T follicular helper cell (primary cell): Measurements from ENCODE around the gene YIF1B.

Experiments used
- DNase-seq: peaks from one replicate; pipeline ENCODE4 v3.0.0-alpha.2; 2020; ENCODE audit warnings: low read depth

The YIF1B gene

DNA sequence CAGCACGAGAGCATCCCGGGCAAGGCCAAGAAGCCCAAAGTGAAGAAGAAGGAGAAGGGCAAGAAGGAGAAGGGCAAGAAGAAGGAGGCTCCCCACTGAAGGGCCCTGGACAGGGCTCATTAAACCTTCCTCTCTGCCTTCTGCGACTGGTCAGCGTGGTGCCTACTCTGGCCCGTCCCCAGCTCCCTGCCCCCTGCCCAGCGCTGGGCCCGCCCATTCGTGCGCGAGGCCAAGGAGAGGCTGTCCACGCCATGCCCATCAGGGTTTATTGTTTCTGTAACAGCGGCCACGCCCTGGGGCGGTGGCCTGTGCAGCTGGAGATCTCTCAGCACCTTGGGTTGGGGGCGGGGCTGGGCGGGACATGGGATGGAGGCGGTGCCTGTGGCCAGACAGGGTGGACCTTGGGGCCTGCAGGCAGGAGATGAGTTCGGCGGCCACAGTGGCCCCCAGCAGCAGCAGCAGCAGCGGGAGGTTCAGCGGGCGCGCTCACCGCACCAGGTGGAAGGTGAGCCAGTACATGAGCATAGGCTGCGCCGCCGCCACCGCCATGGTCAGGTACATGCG, 10.8 kb downstream of the YIF1B start:
- no peak for DNase-seq

DNA sequence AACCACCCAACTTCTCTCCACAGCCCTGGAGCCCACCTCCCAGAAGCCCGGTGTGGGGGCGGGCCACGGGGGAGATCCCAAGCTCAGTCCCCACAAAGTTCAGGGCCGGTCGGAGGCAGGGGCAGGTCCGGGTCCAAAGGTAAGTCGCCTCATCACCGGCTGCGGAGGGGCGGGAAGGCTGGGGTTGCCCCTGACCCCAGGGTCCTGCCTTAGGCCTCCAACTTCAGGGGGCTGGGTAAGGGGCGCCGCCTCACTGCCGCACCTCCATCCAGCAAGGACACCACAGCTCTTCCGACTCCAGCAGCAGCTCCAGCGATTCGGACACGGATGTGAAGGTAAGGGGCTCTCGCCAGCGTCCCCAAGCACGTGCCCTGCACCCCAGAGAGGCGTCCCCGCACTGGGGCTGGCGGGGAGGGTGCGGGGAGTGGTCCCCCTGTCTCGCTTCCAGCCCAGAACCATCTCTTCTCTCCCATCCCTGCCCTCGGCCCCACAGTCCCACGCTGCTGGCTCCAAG, 11.3 kb downstream of the YIF1B start:
- no peak for DNase-seq

DNA sequence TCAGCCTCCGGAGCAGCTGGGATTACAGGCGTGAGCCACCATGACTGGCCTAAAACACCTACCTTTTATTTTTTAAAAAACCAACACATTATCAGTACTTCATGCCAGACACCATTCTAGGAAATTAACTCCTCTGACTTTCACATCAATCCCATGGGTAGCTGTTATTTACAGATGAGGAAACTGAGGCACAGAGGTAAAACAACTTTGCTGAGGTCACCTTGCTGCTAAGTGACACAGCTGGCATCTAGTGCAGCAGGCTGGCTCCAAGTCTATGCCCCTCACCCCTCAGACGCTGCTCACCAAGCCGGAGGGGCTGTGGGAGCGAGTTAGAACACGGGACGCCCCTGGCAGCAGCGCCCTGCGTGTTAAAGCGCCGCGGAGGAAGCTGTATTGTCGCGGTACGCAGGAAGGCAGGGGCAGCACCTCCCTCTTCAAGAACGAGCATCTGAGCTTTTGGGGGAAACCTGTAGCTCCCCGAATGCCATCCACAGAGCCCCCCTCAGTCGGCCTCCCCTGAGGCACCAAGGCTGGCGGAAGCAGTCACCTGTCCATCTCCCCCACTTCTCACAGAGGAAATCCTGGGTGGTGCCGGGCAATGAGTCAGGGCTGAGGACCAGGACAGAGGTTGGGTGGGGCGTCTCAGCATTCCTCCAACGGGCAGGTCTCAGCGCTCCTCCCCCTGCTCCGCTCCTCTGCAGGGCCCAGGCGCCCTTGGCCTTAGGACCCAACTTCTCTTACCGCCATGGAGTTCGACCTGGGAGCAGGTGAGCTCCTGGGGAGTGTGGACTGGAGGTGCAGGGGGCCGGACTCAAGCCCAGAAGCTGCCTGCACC, 12.0 kb downstream of the YIF1B start, which contains the start of gene C19orf33:
C19orf33 (plus strand) TSS at position 735 of the 835 bp plus-strand sequence; CDS start at position 746, 11 bp downstream.
- no peak for DNase-seq

DNA sequence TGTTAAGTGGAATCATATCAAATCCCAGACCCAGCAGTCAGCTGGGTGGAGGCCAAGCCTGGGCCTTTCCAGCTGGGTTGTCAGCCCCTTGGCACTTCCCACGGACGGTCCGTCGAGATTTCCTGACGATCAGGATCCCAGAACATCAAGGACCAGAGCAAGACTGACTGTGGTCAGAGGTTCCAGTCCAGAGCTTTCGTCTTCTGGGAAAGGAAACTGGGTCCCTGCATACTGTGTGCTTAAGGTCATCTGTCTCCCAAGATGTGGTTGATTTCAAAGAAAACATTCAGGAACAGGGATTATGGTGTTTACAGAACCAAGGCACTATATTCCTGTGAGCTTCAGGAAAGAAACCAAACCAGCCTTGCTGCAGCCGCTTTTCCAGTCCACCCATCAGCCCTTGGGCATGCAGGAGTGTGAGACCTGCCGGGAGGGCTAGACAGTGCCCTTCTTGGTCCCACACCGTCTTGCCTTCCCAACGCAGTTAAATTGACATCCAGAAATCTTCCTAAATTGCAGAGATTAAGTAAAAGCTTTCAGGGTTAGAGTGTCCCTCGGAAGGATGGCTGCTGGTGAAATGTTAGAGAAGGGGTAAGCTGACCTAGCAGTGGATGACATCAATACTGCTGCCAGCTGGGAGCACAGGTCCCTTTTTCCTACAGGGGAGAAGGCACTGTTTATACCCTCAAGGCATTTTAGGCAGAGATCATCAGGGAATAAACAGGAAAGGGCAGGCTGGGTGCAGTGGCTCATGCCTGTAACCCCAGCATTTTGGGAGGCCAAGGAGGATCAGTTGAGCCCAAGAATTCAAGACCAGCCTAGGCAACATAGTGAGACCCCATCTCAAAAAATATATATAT, 16.7 kb downstream of the YIF1B start:
- no peak for DNase-seq

DNA sequence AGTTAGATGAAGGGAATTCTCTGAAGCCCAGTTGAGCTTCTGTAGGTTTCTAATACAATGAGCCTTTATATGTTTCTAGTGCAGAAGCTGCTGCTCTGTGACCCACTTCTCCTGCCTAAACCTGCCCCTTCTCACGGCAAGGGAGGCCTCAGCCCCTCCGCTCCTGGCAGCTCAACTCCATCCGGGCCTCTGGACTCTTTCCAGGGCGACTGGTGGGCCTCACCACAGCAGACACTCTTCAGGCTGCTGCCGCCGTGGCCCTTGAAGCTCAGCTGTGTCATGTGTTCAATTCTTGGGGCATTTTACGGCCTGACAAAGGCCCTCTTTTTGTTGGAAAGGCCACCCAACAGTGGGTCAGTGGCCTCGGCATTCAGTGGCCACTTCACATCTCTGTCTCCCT, 21.7 kb downstream of the YIF1B start:
- no peak for DNase-seq

DNA sequence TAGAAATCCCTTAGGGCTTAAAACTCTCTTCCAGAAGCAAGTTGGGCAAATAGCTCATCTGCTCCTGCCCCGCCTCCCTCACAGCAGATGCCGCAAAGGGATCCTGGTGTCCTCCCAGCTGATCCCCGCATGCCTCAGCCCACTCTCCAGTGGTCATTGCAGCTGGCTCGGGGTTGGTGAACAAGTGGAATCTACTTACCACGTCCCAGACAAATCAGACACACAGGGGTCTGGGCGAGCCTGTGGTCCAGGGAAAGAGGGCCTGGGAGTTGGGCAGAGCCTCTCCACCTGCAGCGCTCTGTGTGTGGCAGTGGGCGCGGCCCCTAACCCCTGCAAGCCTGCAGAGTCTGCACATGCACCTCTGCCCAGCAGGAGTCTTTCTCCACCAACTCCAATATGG, 22.5 kb downstream of the YIF1B start:
- no peak for DNase-seq

DNA sequence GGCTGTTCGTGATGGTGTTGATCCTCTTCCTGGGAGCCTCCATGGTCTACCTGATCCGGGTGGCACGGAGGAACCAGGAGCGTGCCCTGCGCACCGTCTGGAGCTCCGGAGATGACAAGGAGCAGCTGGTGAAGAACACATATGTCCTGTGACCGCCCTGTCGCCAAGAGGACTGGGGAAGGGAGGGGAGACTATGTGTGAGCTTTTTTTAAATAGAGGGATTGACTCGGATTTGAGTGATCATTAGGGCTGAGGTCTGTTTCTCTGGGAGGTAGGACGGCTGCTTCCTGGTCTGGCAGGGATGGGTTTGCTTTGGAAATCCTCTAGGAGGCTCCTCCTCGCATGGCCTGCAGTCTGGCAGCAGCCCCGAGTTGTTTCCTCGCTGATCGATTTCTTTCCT, 23.9 kb downstream of the YIF1B start:
- DNase-seq, result no peak

DNA sequence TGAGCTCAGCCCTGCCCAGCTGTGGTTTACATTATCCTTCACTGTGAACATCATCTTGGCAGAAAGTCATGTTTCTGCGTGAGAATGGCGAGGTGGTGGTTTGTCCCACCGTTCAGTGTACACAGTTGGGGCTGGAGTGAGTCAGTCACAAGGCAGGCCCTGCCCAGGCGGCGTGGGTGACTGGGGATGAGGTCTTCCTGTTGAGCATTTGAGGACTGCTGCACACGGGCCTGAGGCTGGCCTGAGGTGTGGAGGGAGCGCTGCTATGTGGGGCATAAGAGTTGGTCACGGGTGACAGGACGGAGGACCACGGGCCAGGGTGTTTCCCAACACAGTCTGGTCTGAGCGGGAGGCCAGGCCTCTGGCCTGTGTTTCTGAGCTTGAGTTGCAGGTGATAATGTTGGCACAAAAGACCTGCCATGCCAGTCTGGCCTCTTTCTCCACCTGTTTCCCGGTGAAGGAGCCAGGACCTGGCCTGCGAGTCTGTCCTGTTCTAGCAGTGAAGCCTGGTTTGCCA, 25.1 kb downstream of the YIF1B start:
- DNase-seq, result no peak

DNA sequence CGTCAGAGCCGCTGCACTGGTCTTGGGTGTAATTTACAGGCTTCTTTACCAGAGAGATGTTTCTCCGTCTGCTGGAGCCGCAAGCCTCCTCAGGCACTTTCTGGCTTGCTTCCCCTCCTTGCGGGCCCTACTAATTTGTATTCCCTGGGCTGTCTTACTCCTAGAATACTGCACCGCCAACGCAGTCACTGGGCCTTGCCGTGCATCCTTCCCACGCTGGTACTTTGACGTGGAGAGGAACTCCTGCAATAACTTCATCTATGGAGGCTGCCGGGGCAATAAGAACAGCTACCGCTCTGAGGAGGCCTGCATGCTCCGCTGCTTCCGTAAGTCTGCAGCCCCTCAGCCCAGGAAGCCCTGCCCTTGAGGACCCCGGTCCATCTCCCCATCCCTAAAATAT, 25.8 kb downstream of the YIF1B start:
- no peak for DNase-seq

DNA sequence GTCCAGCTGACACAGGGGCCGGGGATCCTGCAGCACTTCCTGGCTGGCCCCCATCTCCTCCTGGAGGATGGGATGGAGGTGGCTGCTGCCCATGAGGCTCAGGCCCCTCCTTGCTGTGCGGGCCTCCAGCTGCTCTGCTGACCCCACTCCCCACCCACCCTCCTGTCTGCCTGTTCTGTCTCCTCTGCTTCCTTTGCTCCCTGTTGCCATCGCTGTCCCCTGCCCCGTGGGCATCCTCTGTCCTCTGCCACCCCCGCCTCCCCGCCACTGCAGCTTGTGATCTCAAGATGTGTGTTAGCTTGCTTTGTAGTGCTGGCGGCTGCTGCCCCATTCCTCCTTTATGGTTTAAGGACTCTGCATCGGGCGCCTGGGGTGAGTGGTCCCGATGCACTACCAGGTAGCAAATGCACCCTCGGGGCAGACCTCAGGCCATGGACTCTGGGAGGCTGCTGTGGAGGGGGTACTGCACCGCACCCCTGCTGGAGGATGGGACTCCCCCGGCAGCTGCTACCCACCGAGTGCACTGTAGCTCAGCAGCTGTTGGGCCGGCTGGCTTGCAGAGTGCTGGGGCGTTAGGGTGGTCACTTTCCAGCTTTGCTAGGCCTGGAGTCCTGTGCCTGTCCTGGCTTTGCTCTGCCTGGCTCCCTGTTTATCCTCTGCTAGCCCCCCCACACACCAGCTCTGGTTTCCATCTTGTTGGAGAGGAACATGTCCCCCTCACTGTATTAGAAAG, 27.5 kb downstream of the YIF1B start:
- DNase-seq, result no peak

DNA sequence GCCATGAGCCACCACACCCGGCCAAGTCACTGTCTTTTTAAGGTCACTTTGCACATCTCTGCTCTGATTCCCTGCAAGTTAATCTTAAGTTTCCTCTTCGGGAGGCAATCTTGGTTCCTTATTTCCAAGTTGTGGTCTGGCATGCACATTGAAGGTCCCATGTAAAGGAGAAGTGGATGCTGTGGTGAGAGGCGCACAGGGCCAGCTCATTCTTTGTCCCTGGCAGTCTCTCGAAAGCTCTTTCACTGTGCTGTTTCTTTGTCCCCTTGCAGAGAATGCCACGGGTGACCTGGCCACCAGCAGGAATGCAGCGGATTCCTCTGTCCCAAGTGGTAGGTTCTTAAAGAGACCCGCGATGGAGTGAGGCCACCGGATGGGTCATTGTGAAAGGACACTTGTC, 28.1 kb downstream of the YIF1B start:
- no peak for DNase-seq

DNA sequence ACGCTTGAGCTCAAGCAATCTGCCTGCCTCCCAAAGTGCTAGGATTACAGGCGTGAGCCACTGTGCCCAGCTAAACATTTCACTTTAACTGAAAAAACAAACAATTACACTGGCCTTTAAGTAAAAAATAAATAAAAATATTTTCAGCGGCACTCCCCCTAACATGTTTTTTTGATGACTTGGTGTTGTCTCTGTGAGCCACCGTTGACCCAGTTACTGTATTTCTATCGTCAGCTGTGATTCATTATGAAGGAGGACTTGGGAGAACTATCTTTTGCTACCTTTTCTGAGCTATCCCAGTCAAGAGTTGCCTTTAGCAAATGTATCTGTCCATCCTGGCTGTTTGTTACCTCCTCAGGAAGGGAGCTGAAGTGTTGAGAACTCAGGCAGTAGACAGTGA, 30.2 kb downstream of the YIF1B start:
- no peak for DNase-seq

DNA sequence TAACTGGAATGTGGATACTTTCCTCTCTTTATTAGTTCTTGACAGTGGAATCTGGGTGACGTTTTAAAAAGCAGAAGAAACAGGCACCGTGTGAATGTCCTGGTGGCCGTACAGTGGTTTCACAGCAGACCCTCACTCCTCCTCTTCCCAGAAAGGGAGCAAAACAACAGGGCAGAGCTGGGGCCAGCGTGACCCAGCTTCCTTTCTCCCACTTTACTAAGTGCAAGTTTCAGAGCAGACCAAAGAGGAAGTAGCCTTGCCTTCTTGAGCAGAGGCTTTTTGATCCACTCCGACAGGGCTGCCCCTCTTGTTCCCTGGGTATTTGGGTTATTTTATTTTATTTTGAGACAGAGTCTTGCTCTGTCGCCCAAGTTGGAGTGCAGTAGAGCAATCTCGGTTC, 31.3 kb downstream of the YIF1B start:
- no peak for DNase-seq

DNA sequence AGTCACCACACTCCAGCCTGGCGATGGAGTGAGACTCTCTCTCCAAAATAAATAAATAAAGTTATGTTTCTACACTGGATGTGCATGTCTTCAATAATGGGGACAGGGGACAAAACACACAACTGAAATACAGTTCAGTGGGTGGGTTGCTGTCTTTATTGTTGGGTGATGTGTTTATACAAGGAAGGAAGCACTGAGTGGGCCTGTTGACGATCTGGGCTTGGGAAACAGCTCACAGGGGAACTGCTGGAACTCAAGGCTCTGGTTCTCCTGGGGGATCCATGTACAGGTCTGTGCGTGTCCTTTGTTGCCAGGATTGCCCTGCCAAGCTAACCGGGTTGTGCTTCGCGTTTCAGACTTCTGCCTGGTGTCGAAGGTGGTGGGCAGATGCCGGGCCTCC, 32.5 kb downstream of the YIF1B start:
- no peak for DNase-seq

DNA sequence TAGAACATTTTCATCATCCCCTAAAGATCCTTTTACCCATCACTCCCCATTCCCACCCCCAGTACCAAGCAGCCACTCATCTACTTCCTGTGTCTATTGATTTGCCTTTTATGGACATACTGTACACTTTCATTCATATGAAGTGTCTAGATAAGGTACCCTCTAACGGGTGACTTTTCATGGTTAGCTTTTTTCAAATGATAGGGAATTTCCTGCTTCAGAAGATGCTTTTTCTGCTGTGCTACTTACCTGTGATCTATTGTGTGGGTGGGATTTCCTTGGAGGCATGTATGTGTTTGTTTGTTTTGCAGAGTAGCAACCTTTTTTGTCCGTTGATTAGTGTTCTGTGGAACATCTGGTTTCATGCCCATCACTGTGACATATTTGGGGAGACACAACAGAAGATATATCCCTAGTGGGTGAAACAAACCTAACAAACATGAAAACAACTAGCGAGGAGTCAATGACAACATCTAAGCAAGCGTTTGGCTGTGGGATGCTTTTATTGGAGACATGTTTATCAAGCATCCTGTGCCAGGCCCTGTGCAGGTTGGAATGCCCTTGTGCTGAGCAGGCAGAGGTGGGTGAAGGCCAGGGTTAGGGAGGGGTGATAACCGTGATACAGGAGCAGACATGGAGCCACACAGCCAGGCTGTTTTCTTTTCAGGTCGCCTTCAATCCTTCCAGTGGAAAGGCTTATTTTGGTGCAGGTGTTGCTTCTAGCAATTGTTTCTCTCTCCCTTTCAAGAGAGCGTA, 33.8 kb downstream of the YIF1B start:
- DNase-seq, result no peak

DNA sequence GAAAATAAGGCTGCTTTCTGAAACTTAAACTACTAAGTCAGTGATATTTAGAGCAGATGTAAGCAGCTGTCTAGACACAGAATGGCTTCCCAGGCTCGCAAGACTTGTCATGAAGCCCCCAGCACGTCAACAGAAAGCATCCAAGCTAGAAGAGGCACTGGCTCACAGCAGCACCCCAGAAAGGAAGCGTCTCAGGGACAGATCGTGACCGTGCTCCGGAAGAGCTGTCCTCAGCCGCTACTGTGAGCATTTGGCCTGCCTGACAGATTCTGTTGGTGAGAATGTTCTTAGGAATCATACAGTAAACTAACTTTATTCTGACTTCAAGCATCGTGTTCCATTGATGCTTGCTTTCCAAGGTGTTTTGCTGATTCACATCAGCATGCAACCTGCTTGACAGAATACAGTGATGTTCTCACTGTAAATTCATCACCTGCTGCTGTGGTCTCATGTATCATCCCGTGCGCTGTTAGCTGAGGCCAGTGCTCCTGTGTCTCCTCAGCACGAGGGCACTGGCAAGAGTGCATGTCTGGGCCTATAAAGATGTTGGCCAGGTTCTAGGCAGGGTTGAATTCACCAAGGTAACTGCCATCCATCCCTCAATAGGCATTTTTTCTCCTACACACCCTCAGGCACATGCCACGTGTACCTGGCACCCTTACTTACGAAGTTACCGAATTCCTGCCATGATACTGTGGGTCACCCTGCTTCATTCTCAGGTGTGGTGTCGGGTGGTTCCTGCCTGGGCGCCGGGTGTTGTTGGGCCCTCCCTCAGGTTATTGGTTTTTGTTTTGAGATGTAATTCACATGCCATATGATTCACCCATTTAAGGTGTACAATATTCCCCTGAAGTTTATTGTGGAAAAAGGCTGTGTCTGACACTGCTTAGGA, 35.5 kb downstream of the YIF1B start:
- DNase-seq, result no peak

DNA sequence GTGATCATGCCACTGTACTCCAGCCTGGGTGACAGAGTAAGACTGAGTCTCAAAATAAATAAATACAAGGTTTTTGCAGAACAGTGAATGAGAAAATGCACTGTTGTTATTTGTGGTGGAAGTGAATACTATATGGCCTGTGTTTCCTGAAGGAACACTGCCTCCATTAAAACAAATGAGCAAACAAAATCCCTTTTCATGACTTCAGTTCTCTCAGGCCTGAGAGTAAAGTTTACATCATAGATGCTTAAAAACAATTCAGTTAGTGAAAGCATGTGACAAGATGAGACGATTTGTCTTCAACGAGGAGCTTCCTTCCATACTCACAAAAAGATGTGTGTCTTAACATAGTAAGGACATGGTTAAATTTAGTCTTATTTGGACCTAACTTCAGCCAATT, 37.0 kb downstream of the YIF1B start:
- DNase-seq, result no peak

DNA sequence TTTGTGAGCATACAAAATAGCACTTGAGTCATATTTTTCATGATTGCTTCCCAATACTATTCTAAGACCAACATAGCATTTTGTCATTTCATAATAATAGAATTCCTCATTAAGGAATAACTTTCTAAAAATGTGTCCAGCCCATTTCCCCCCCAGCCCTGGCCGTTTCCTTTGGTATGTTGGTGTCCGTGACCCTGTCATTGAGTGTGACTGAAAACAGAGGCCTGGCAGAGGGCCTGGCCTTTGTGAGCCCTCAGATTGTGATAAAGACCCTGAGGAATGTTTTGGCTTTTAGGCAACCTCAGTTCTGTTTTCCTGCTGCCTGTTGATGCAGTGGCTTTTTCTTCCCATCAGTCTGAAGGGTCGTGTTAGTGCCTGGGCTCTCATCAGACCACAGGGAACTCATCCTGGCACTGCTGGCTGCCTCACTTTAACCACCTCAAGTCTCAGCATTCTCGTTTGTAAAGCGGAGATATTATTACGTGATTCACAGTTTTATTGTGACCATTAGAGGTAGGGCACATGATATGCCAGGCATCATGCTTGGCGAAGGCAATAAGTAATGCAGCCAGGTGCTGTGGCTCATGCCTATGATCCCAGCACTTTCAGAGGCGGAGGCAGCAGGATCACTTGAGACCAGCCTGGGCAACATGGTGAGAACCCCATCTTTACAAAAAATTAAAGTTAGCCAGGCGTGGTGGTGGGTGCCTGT, 37.6 kb downstream of the YIF1B start:
- DNase-seq, result no peak

DNA sequence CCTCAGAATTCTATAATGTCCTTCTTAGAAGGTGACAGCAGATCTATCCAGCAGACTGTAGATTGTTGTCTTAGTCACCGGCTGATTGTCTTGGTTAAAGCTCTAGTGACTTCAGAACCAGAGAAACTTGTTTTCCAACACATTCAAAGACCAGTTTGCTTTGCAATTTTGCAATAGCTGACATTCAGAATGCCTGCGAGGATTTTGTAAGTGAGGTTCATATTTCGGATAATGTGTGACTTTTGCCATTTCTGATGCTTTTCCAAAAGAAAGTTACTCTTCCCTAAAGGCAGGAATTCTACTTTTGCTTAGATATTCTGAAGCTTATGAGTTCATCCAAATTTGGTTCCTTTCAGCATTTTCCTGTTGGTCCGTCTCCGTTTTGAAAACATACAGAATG, 38.2 kb downstream of the YIF1B start:
- no peak for DNase-seq
